ENCODE results near the gene CLDN9. TPM values are rescaled to one million over a fixed set of nuclear protein-coding genes. Genes with fewer than 3 reads are reported as not detected.

CLDN9 gene
- total and polyA plus RNA-seq, 4 donors, result 0.05 to 0.32 (median 0.25) TPM

DNA sequence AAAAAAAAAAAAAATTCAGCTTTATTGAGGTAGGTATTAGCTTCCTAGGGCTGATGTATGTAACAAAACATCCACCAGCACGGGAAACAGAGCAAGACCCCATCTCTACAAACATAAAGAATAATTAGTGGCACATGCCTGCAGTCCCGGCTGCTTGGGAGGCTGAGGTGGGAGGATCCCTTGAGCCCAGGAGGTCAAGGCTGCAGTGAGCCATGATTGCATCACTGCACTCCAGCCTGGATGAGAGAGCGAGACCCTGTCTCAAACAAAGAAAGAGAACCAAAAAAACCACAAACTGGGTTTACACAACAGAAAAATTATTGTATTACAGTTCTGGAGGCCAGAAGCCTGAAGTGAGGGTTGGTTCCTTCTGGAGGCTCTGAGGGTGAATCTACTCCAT lies 29.7 kb downstream of the CLDN9 start (continued):
- TF ChIP-seq, protein P1, sequence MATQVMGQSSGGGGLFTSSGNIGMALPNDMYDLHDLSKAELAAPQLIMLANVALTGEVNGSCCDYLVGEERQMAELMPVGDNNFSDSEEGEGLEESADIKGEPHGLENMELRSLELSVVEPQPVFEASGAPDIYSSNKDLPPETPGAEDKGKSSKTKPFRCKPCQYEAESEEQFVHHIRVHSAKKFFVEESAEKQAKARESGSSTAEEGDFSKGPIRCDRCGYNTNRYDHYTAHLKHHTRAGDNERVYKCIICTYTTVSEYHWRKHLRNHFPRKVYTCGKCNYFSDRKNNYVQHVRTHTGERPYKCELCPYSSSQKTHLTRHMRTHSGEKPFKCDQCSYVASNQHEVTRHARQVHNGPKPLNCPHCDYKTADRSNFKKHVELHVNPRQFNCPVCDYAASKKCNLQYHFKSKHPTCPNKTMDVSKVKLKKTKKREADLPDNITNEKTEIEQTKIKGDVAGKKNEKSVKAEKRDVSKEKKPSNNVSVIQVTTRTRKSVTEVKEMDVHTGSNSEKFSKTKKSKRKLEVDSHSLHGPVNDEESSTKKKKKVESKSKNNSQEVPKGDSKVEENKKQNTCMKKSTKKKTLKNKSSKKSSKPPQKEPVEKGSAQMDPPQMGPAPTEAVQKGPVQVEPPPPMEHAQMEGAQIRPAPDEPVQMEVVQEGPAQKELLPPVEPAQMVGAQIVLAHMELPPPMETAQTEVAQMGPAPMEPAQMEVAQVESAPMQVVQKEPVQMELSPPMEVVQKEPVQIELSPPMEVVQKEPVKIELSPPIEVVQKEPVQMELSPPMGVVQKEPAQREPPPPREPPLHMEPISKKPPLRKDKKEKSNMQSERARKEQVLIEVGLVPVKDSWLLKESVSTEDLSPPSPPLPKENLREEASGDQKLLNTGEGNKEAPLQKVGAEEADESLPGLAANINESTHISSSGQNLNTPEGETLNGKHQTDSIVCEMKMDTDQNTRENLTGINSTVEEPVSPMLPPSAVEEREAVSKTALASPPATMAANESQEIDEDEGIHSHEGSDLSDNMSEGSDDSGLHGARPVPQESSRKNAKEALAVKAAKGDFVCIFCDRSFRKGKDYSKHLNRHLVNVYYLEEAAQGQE (IDR thresholded peaks at IDR 0.05), result no peak

DNA sequence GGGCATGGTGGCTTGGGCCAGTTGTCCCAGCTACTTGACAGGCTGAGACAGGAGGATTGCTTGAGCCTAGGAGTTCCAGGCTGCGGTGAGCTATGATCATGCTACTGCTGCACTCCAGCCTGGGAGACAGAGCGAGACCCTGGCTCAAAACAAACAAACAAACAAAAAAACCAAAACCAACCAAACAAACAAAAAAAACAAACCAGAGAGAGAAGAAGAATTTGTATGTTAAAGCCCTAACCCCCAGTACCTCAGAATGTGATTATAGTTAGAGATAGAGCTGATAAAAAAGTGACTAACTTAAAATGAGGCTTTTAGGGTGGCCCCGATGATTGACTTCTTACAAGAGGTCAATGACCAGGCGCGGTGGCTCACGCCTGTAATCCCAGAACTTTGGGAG lies 32.0 kb downstream of the CLDN9 start:
- DNase-seq (ENCODE audit: low spot score), result no peak
- Histone ChIP-seq H3K27ac (ENCODE audit: low read depth in 1 of 2, low read length in 2 of 2) (no peak overlapping the region), H3K4me3 (ENCODE audit: low read depth in 1 of 3, low read length in 3 of 3) (no peak overlapping the region), H3K36me3 (ENCODE audit: control insufficient read depth in 4 of 4, insufficient read depth in 3 of 4, low read depth in 1 of 4, low read length in 3 of 4) (no peaks in the 10 kb centered on the region), H3K27me3 (ENCODE audit: control insufficient read depth in 4 of 4, insufficient read depth in 4 of 4, low read length in 3 of 4) (peaks cover 0 to 6% (median 3%) of the 10 kb centered on the region in 4 donors), H3K9ac (ENCODE audit: low read depth in 1 of 2, low read length in 2 of 2) (no peak overlapping the region), H3K9me3 (ENCODE audit: control insufficient read depth in 4 of 4, low read length in 3 of 4) (no peaks in the 10 kb centered on the region), H3K4me1 (ENCODE audit: control insufficient read depth in 4 of 4, insufficient read depth in 4 of 4, low read length in 3 of 4) (peaks cover 0 to 14% (median 5%) of the 10 kb centered on the region in 4 donors)
- TF ChIP-seq NR2F2 (IDR thresholded peaks at IDR 0.05) (no peak), HNF4G (IDR thresholded peaks at IDR 0.05) (no peak), RAD21 (IDR thresholded peaks at IDR 0.05) (no peak), HNF4A (conservative IDR thresholded peaks at IDR 0.05) (no peak), EGR1 (IDR thresholded peaks at IDR 0.05; ENCODE audit: low read depth in 2 of 2) (no peak), FOXA1 (IDR thresholded peaks at IDR 0.05) (no peak), JUND (IDR thresholded peaks at IDR 0.05) (no peak), SP1 (IDR thresholded peaks at IDR 0.05) (no peak), YY1 (IDR thresholded peaks at IDR 0.05) (no peak)
- TF ChIP-seq, protein P2, sequence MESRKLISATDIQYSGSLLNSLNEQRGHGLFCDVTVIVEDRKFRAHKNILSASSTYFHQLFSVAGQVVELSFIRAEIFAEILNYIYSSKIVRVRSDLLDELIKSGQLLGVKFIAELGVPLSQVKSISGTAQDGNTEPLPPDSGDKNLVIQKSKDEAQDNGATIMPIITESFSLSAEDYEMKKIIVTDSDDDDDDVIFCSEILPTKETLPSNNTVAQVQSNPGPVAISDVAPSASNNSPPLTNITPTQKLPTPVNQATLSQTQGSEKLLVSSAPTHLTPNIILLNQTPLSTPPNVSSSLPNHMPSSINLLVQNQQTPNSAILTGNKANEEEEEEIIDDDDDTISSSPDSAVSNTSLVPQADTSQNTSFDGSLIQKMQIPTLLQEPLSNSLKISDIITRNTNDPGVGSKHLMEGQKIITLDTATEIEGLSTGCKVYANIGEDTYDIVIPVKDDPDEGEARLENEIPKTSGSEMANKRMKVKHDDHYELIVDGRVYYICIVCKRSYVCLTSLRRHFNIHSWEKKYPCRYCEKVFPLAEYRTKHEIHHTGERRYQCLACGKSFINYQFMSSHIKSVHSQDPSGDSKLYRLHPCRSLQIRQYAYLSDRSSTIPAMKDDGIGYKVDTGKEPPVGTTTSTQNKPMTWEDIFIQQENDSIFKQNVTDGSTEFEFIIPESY (IDR thresholded peaks at IDR 0.05), result no peak
- TF ChIP-seq, protein P1 (IDR thresholded peaks at IDR 0.05), result no peak
- WGBS, result 87% methylated on average over 6 of the region's 6 CpGs

Data from liver (tissue), 9 donors.